B cell (primary cell): ENCODE results near the gene MCM3AP. TPM values are rescaled to one million over a fixed set of nuclear protein-coding genes. Genes with fewer than 3 reads are reported as not detected.

Experiments used
- ATAC-seq: fragments of 200-7000 bp; cut with Tn5 transposase; one replicate; pipeline ENCODE4 v1.10.0; 2021; ENCODE audit warnings: low read depth, mild to moderate bottlenecking, moderate number of reproducible peaks, moderate library complexity
- CTCF ChIA-PET: fragments of 350-600 bp; sonication (Branson Sonifier 250); formaldehyde crosslinking; loops from one replicate; lab custom pipeline; 2021; ENCODE audit warnings: antibody characterized with exemption, inconsistent platforms; lab: Charles Lee
- POLR2A ChIA-PET: fragments of 350-600 bp; sonication (Branson Sonifier 250); formaldehyde crosslinking; loops from one replicate; lab custom pipeline; 2021; ENCODE audit warnings: antibody characterized with exemption; lab: Charles Lee
- DNase-seq: peaks from one replicate; pipeline ENCODE4 v3.0.0; 2013
- H2AFZ ChIP-seq: 2 replicates; pipeline ENCODE4 v1.6.1; 2012; ENCODE audit warnings: mild to moderate bottlenecking, low read depth, low read length; ENCODE audit not compliant: insufficient read depth, poor library complexity, severe bottlenecking
- H3K27ac ChIP-seq, 2 donors: 1 replicate in 1 of 2; 2 replicates in 1 of 2; pipeline ENCODE4 v1.5.1; 2012 to 2013; ENCODE audit warnings: low read length in 2 of 2, mild to moderate bottlenecking in 2 of 2, moderate library complexity in 1 of 2
- H3K27me3 ChIP-seq, 4 experiments: fragments of 200-600 bp in 1 of 4; sonication (generic) in 1 of 4; replicated peaks in 1 of 4; 1 replicate in 2 of 4; 2 replicates in 2 of 4; pipeline versions ENCODE4 v1.6.1 to v1.7.0; 2013 to 2016; ENCODE audit warnings: low read length in 3 of 4, mild to moderate bottlenecking in 2 of 4, mixed read lengths in 1 of 4, moderate library complexity in 1 of 4; ENCODE audit not compliant: insufficient read depth in 4 of 4, control insufficient read depth in 3 of 4; ENCODE audit errors: control extremely low read depth in 1 of 4
- H3K36me3 ChIP-seq, 2 experiments: replicated peaks in 1 of 2; 1 replicate in 1 of 2; 2 replicates in 1 of 2; pipeline versions ENCODE4 v1.6.1 to v1.7.1; 2013; ENCODE audit warnings: low read length in 1 of 2; ENCODE audit not compliant: insufficient read depth in 2 of 2, control insufficient read depth in 1 of 2; ENCODE audit errors: control extremely low read depth in 1 of 2, extremely low read depth in 1 of 2
- H3K4me1 ChIP-seq, 2 donors: fragments of 200-600 bp in 1 of 2; sonication (generic) in 1 of 2; 1 replicate in 1 of 2; 2 replicates in 1 of 2; pipeline versions ENCODE4 v1.5.1 to v1.6.1; 2013 to 2017; ENCODE audit warnings: low read length in 2 of 2; ENCODE audit not compliant: control insufficient read depth in 2 of 2, insufficient read depth in 2 of 2
- H3K4me2 ChIP-seq: replicated peaks from 2 replicates; pipeline ENCODE3; 2012; ENCODE audit warnings: mild to moderate bottlenecking, low read depth, low read length; ENCODE audit not compliant: poor library complexity, severe bottlenecking
- H3K4me3 ChIP-seq, 5 experiments: fragments of 200-600 bp in 1 of 5; sonication (generic) in 1 of 5; 1 replicate in 3 of 5; 2 replicates in 2 of 5; pipeline versions ENCODE4 v1.5.1 to v1.7.0; 2011 to 2016; ENCODE audit warnings: low read length in 4 of 5, mild to moderate bottlenecking in 4 of 5, low read depth in 2 of 5, control low read depth in 1 of 5, moderate library complexity in 1 of 5; ENCODE audit not compliant: insufficient read depth in 1 of 5; ENCODE audit errors: control extremely low read depth in 1 of 5, extremely low read depth in 1 of 5
- H3K79me2 ChIP-seq: fragments of 200-600 bp; sonication (generic); one replicate; pipeline ENCODE4 v1.6.0; 2016; ENCODE audit warnings: low read length; ENCODE audit not compliant: control insufficient read depth, insufficient read depth
- H3K9ac ChIP-seq: fragments of 200-600 bp; sonication (generic); 2 replicates; pipeline ENCODE4 v1.6.1; 2017; ENCODE audit warnings: mild to moderate bottlenecking, low read length, moderate library complexity
- H3K9me3 ChIP-seq, 3 donors: one replicate each; pipeline versions ENCODE4 v1.6.1 to v1.7.1; 2013; ENCODE audit warnings: low read length in 2 of 3; ENCODE audit not compliant: control insufficient read depth in 2 of 3, insufficient read depth in 1 of 3; ENCODE audit errors: control extremely low read depth in 1 of 3
- H4K20me1 ChIP-seq: 2 replicates; pipeline ENCODE4 v1.6.0; 2012; ENCODE audit warnings: mild to moderate bottlenecking, low read length; ENCODE audit not compliant: insufficient read depth, control insufficient read depth, poor library complexity, severe bottlenecking
- H3K27ac Mint-ChIP-seq: one replicate; pipeline ENCODE4 v1.8.0; 2021; ENCODE audit warnings: mixed read lengths
- H3K27me3 Mint-ChIP-seq: one replicate; pipeline ENCODE4 v1.8.0; 2021; ENCODE audit warnings: mixed read lengths
- H3K4me1 Mint-ChIP-seq: one replicate; pipeline ENCODE4 v1.8.0; 2021; ENCODE audit warnings: mixed read lengths
- H3K4me3 Mint-ChIP-seq: one replicate; pipeline ENCODE4 v1.8.0; 2021; ENCODE audit warnings: mixed read lengths
- H3K9me3 Mint-ChIP-seq: one replicate; pipeline ENCODE4 v1.8.0; 2022; ENCODE audit warnings: mixed read lengths; ENCODE audit not compliant: insufficient read depth
- CTCF ChIP-seq: fragments of 200-600 bp; IDR thresholded peaks from one replicate; pipeline ENCODE4 v1.8.0; 2022; ENCODE audit warnings: antibody characterized with exemption, mild to moderate bottlenecking
- EZH2 ChIP-seq: IDR thresholded peaks from 2 replicates; pipeline ENCODE4 v1.6.1; 2012; ENCODE audit warnings: borderline replicate concordance, low read depth, mild to moderate bottlenecking, moderate library complexity, low read length; ENCODE audit not compliant: insufficient read depth, poor library complexity, severe bottlenecking
- WGBS: methylation state at CpG from one replicate; pipeline ENCODE4 v1.1.5; 2013; ENCODE audit warnings: missing lambda C conversion rate; ENCODE audit not compliant: insufficient coverage; 5-methylcytosine and 5-hydroxymethylcytosine counted together
- intact Hi-C: fragments of 100-400 bp; cut with micrococcal nuclease; formaldehyde crosslinking; loops from one replicate; pipeline ENCODE4 v1.10.0; 2022
- polyA plus RNA-seq: library from polyadenylated mRNA; depleted of rRNA; stranded (reverse); fragments of >200 nt; gene quantifications from 2 replicates; pipeline ENCODE4 v1.2.3, GENCODE V29; 2012
- total RNA-seq, 2 donors: library from RNA; stranded (reverse); fragments of 120-200 nt in 1 of 2; gene quantifications; 1 replicate in 1 of 2; 2 replicates in 1 of 2; pipeline versions ENCODE4 v1.2.3 to v1.2.4, GENCODE V29; 2013 to 2022

The MCM3AP gene
- total and polyA plus RNA-seq, 2 donors (not counting 1 experiment from before 2014, with no cell fraction given): 61.7 to 180 TPM

GRCh38 chr21:46188226-46189212, 96.9 kb downstream of the MCM3AP start:
- Histone ChIP-seq H3K9ac (no peak overlapping the region), H2AFZ (no peak overlapping the region), H3K4me3 (no peak overlapping the region), H3K79me2 (no peaks in the 10 kb centered on the region), H3K36me3 (peaks cover 0 to 1% of the 10 kb centered on the region in 2 experiments), H3K27ac (no peak overlapping the region), H3K4me1 (peaks cover 0 to 12% of the 10 kb centered on the region in 2 donors), H4K20me1 (no peaks in the 10 kb centered on the region), H3K9me3 (peaks cover 0 to 3% (median 0%) of the 10 kb centered on the region in 3 donors), H3K4me2 (no peak overlapping the region), H3K27me3 (no peaks in the 10 kb centered on the region)
- H3K4me3 Mint-ChIP-seq: no peak overlapping the region
- DNase-seq (no peak), ATAC-seq (no peak)
- H3K27ac Mint-ChIP-seq: no peak overlapping the region
- H3K9me3 Mint-ChIP-seq: no peaks in the 10 kb centered on the region
- POLR2A ChIA-PET: no interaction called here
- CTCF ChIA-PET: no interaction called here
- H3K4me1 Mint-ChIP-seq: peaks cover 6% of the 10 kb centered on the region
- WGBS: 70% methylated on average over 4 of the region's 17 CpGs
- TF ChIP-seq CTCF: no peak
- TF ChIP-seq EZH2: no peak
- intact Hi-C loops: no loop called here
- H3K27me3 Mint-ChIP-seq: no peaks in the 10 kb centered on the region

- Mint-ChIP-seq H3K4me3 (no peak overlapping the region), H3K4me1 (peaks cover 6% of the 10 kb centered on the region), H3K9me3 (no peaks in the 10 kb centered on the region), H3K27ac (no peak overlapping the region), H3K27me3 (no peaks in the 10 kb centered on the region)
- peaks cover 2% of the 10 kb centered on the region for H3K79me2 ChIP-seq
- peaks cover 0 to 3% (median 0%) of the 10 kb centered on the region in 3 donors for H3K9me3 ChIP-seq
- 83% methylated on average over 2 of the region's 7 CpGs for WGBS
- no peak overlapping the region for H3K27ac ChIP-seq
- POLR2A ChIA-PET: no interaction called here
- ATAC-seq (no peak), DNase-seq (no peak)
- H3K36me3 ChIP-seq: no peaks in the 10 kb centered on the region
- no peak overlapping the region for H3K4me2 ChIP-seq
- H3K9ac ChIP-seq: no peak overlapping the region
- H4K20me1 ChIP-seq: no peaks in the 10 kb centered on the region
- no peak overlapping the region for H2AFZ ChIP-seq
- H3K27me3 ChIP-seq: no peaks in the 10 kb centered on the region
- no peak for TF ChIP-seq EZH2
- TF ChIP-seq CTCF: no peak
- peaks cover 0 to 16% of the 10 kb centered on the region in 2 donors for H3K4me1 ChIP-seq
- H3K4me3 ChIP-seq: no peak overlapping the region
- intact Hi-C loops: no loop called here
- CTCF ChIA-PET: no interaction called here
Measured at GRCh38 chr21:46187814-46188213, 97.6 kb downstream of the MCM3AP start.
